GM12874 (cell line): ENCODE data around the gene STAG1.

Experiments
- TF ChIP-seq, protein P1 (sequence below): IDR thresholded peaks from 2 replicates; pipeline ENCODE4 v1.5.1; 2011; ENCODE audit warnings: low read depth, mild to moderate bottlenecking, control low read depth, low read length, moderate library complexity; ENCODE audit not compliant: insufficient read depth

Gene STAG1

DNA sequence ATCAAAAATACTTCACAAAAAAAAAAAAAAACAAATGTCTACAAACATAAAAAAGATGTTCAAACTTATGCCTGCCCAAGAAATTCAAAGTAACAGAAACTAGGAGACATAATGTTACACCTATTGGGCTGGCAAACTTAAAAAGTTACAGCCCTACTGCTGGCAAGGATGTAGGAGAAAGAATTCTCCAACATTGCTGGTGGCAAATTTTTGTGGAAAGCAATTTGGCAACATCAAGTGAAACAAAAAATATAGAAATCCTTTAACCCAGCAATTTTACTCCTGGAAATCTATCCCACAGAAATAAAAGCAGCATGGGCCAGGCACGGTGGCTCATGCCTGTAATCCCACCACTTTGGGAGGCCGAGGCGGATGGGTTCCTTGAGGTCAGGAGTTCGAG is 73.2 kb downstream of the STAG1 start:
- TF ChIP-seq, protein P1, sequence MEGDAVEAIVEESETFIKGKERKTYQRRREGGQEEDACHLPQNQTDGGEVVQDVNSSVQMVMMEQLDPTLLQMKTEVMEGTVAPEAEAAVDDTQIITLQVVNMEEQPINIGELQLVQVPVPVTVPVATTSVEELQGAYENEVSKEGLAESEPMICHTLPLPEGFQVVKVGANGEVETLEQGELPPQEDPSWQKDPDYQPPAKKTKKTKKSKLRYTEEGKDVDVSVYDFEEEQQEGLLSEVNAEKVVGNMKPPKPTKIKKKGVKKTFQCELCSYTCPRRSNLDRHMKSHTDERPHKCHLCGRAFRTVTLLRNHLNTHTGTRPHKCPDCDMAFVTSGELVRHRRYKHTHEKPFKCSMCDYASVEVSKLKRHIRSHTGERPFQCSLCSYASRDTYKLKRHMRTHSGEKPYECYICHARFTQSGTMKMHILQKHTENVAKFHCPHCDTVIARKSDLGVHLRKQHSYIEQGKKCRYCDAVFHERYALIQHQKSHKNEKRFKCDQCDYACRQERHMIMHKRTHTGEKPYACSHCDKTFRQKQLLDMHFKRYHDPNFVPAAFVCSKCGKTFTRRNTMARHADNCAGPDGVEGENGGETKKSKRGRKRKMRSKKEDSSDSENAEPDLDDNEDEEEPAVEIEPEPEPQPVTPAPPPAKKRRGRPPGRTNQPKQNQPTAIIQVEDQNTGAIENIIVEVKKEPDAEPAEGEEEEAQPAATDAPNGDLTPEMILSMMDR = no peak

GRCh38 chr3:136676009-136676408 is 76.2 kb downstream of the STAG1 start:
- TF ChIP-seq, protein P1 = no peak

DNA sequence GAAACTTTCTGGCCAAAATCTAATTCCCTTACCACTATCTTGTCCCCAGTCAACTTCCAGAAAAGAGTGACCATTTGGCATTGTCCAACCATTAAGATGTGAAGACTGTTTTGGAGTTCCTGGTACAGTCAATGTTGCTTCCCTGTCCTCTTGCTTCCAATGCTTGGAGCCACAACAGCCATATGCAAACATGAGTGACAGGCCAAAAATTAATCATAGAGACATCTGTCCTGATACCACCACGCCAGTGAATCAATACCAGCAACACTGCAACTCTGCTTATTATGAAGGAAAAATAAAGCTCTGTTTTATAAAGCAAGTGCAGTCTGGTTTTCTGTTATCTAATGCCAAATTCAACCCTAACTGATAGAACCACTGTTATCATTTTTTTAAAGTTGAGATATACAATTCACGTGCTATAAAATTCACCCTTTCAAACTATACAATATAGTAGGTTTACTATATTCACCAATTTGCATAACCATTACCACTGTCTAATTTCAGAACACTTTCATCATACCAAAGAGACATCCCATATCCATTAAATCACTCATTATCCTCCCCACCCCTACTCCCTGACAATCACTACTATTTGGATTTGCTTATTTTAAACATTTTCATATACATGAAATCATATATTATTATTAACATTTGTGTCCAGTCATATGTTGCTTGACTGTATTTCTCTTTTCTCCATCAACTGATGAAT is 76.9 kb downstream of the STAG1 start:
- TF ChIP-seq, protein P1 = no peak

DNA sequence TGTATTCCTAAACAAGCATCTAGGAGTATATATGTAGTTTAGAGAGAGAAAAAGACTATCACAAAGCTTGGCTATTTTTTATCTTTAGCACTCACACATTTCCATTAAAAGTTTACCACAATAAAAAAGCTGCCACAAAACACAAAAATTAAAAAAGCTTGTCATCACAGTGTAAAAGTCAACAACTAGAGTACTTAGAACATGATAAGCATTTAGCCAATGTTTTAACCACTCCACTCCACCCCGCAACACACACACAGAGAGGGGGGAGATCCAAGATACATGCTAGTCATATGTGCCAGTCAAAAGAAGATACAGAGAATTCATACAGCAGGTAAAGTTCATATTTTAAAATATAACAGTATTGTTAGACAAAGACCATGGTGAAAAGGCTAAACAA is 79.7 kb downstream of the STAG1 start:
- TF ChIP-seq, protein P1 = no peak

GRCh38 chr3:136671921-136672320 is 80.3 kb downstream of the STAG1 start:
- TF ChIP-seq, protein P1 = no peak

- TF ChIP-seq, protein P1 = no peak
These were observed 82.0 kb downstream of the STAG1 start for GRCh38 chr3:136670166-136670565.

- TF ChIP-seq, protein P1 = no peak
These were observed 85.1 kb downstream of the STAG1 start for GRCh38 chr3:136667081-136667480.
